G401.6 (cell line): ENCODE results near the gene MCF2L2.
"Not testable (repeated sequence)": the region's sequence is repeated elsewhere in the genome, so short reads cannot be mapped to it uniquely, and the experiment has no call there.

Source experiments
- FAIRE-seq: peaks from 2 replicates; lab custom pipeline; 2012; peaks lifted over from hg19 to GRCh38; lab: Jason Lieb, UNC

MCF2L2 gene

GRCh38 chr3:183230251-183230650 is 198.2 kb downstream of the MCF2L2 start:
- not testable (repeated sequence) for FAIRE-seq

DNA sequence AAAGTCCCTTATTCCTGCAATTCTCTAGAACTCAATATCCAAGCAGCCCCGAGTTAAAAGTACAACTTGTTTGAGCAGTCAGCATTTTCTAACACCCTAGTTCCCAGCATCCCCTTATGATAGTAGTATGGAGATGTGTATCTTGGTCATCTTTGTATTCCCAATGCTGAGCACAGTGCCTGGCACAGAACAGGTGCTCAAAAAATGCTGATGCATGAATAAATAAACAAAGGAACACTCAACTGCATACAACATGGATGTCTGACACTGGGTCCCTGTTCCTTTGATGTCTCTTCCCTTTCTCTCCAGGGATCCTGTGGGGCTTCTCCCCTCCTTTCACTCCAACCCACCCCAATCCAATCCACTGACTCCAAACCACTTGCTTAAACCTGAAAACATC is 199.2 kb downstream of the MCF2L2 start:
- no peak for FAIRE-seq

GRCh38 chr3:183227586-183227985 is 200.8 kb downstream of the MCF2L2 start:
- no peak for FAIRE-seq

GRCh38 chr3:183226333-183226890 is 202.0 kb downstream of the MCF2L2 start:
- no peak for FAIRE-seq

- no peak for FAIRE-seq
Observed at GRCh38 chr3:183224180-183224970, 204.0 kb downstream of the MCF2L2 start.

DNA sequence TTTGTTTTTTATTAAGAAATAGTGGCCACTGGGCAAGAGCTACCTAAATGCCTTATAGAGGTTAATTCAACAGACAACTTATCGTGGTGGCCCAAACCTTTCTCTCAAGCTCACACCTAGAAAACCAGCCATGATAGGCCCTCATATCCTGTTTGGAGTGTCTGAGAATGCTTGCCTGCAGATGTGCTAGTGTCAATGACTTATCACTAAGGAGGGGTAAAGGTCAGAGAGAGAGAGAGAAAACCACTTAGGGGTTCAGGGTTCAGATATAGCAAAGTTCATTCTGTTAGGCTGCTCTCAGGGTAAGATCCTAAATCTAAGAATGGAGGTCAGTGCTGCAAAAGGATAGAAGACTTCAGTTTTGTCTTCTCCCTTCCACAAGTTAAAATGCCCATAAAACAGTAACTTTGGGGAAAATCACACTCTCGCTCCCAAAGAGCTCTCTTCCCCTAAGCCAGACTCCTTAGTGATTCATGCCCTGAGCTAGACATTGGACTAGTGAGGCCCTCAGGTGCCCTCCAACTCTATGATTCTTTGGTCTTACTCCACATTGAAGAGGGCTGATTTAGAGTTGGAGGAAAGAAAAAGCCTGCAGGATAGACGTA is 205.7 kb downstream of the MCF2L2 start:
- no peak for FAIRE-seq

DNA sequence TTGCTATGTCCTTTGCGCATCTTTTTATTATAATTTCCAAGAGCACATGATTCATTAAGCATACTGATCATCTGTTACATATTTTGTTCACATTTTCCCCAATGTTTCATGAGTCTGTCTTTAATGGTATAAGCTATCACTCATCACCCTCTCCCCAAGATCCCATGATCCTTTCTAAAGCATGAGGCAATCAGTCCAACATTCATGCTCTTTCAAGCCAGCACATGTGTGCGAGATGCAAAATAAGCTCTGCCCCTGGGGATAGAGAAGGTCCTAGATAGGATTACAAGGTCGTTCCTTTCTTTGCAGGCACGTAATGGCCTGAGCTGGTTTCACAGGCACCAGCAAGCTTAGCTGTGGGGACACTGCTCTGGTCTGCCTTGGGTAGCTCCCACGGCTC is 207.6 kb downstream of the MCF2L2 start:
- no peak for FAIRE-seq

DNA sequence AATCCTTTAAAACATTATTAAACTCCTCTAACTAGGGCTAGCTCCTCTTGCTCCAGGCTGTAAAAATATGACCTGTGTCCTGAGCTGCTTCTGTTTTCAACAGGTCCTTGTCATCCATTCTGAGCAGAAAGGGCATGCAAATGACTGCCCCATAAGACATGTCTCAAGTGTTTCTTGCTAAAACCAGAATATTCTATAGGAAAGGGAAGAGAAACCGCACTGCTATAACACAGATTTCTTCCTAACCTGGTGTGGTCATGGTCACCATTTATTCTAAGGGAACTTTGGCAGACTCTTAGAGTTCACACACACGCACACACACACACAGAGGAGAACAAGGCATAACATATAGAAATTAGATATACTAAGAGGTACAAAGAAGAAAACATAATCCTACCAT is 209.6 kb downstream of the MCF2L2 start:
- FAIRE-seq, result no peak

DNA sequence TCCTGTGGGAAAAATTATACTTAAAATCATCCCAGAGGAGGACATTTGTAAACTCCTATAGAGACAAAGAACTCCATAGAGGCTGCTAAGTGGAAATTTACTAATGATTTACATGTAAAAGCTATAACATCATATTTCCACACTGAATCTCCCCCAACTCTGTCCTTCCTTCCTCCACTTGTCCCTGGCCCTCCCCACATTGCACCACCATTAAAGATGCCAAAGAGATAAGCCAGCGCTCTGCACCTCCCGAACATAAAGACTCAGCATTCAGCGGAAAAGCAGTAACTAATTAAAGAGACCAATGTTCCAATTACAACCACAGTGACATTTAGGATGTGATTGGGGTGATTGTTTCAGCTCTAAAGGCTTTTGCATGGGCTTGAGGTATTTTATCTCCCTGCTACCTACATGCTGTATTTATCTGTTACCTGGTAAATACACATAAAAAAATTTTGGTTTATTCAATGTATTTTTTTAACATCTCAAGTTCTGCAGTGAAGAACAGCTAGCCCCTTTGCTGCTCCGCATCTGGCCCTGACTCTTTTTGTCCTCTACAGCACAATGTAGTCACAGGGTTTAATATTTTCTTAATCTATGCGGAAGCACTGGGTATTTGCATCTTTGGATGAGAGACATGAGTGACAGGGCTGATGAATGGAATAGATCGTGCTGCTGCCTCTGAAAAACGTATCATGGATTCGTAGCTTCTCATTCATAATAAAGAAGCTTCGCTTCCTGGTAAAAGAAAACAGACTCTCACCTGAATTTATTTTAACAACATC is 210.7 kb downstream of the MCF2L2 start:
- FAIRE-seq, result no peak

DNA sequence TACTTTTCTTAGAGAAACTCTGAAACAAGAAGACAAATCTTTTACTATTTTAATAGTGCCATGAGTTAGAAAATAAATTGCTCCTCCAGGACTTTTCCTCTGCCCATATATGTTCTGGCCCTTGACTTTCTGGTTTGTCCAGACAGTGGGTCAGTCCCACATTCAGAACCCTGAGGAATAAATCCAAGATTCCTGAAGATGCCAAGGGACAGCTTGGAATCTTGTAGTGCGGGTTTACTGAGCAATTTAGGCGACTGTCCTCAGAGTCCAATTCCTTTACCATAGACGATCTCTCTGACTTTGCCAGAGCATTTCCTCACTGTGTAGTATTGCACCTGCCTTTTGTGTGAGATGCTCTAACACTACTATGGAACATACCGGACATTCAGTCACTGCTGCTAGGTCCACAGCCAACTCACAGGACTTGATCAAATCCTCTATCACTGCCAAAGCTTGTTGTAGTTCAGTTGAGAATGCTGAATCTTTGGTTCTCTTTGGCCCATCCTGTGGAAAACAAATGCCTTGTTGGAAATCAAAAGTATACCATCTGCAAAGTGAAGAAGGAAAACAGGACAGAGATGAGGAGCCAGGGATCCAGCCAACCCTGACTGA is 212.7 kb downstream of the MCF2L2 start:
- FAIRE-seq, result no peak

DNA sequence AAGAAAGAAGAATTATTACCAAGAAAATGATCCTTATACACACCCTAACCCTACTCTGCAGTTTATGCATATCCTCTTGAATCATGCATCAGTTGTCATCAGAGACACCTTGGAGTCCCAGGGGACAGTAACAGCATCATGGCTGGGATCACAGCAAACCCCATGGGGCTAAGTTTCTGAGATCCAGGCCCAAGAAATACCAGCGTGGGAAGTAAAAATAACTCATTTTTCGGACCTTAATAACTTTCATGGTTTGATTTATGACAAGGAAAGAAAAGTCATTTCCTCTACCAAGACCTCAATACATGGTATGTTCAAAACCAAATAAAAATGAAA is 214.2 kb downstream of the MCF2L2 start:
- no peak for FAIRE-seq

DNA sequence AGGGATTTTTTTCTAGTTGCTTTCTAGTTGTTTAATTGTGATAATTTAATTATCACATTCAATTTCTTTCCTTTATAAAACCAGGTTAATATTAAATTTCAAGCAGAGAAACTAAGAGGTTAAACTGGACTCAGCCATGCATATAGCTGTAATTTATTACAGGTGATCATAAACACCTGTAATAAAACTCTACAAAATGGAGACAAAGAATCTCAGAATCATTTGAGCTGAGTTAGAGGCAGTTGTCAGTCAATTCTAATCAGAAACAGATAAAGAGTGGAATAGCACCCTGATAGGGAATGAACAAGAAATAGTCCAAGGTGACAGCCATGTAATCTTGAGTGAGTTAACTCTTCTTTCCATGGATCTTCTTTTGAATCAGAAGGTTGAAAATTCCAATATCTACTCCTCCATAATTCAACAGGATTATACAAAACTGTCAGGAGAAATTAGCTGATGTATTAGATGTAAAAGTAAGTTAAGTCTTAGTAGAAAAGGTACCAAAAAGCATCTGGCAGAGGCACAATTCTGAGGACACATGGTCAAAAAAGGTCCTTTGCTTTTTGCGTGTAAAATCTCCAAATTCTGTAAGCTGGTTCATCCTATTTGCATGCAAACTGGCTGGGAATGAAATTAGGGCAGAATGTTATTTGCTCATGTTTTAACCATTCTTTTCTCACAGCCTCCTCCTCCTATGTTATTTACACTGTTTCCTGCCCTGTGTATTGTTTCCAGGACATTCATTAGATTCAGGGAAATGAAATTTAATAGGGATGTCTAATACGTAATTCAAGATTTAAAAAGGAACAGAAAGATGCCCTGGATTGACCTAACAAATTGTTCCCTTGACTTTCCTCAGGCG is 214.8 kb downstream of the MCF2L2 start:
- FAIRE-seq, result no peak

GRCh38 chr3:183212565-183212964 is 215.9 kb downstream of the MCF2L2 start:
- no peak for FAIRE-seq

- no peak for FAIRE-seq
Observed at GRCh38 chr3:183212096-183212495, 216.3 kb downstream of the MCF2L2 start.

DNA sequence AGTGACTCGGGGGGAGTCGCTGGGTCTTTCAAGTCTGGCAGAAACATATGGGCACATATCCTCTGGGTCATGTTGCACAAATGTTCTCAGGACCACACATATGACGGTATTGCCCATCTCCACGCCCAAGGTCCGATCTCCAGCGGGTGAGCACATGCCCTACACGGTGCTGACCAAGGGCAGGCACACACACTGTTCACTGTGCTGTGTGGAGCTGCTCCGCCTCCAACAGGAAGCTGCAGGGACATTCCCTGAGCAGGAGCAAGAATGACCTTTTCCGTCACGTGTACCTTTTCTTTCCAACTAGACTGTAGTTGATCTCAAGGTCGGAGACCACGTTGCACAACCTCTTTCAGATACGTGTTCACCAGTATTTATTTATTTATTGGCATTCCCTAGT is 217.1 kb downstream of the MCF2L2 start:
- no peak for FAIRE-seq

DNA sequence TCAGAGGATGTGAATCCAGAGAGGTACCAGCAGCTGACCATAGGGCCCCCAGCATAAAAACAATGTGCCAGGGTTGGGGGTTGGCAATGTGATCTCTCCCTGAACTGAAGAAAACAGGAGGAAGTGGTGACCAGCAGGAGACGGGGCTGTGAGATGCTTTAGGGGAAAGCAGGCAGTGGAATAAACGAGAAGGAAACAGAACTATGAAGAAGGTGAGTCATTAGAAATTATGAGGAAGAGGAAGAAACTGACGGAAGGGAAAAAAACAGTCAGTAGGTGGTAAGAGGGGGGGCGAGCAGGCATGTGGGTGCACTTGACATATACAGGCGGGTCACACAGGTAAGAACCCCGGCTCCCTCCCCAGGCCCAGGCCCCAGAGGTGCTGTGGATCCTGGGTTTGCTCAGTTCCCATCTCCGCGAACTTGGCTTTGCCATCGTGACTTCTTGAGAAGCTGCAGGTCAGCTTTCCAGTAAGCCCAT is 217.5 kb downstream of the MCF2L2 start:
- no peak for FAIRE-seq

- FAIRE-seq, result no peak
Observed at GRCh38 chr3:183210341-183210740, 218.1 kb downstream of the MCF2L2 start.

GRCh38 chr3:183208800-183209199 is 219.6 kb downstream of the MCF2L2 start:
- FAIRE-seq, result no peak

DNA sequence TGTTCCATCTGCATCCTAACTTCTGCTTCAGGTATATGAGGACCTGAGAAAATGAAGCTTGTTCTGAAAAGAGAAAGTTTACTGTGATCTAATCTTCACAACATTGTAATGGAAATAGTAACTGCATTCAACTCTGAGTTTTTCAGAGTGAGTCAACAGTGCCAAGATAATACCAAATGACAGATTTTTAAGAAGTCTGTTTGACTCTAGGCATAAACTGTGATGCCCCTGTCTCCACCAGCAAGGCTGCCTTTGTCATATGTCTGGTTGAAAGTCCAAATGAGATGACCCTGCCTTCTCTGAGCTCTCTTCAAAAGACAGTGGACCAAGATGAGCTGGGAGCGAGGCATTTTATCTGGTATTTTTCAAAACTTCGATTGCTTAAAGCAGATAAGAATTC is 220.2 kb downstream of the MCF2L2 start:
- no peak for FAIRE-seq

DNA sequence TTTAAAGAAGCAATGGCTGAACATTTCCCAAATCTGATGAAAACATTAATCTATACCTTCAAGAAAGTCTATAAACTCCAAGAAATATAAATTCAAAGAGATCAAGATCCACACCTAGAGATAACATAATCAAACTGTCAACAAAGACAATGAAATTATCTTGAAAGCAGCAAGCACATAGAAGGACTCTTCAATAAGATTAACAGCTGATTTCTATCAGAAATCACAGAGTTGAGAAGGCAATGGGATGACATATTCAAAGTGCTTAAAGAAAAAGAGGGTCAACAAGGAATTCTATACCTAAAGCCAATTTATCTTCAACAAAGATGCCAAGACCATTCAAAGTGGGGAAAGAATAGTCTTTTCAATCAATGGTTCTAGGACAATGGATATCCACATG is 224.7 kb downstream of the MCF2L2 start:
- FAIRE-seq, result no peak

- FAIRE-seq, result no peak
Observed at GRCh38 chr3:183202004-183202722, 226.3 kb downstream of the MCF2L2 start.
